GM21825 (cell line): ENCODE results near the gene GUCY1A1.

ENCODE experiments used
- ATAC-seq: cut with Tn5 transposase; IDR thresholded peaks from one replicate; pipeline ENCODE4 v1.9.1; 2021; ENCODE audit warnings: mild to moderate bottlenecking, moderate library complexity; ENCODE audit not compliant: unreplicated experiment

The GUCY1A1 gene

DNA sequence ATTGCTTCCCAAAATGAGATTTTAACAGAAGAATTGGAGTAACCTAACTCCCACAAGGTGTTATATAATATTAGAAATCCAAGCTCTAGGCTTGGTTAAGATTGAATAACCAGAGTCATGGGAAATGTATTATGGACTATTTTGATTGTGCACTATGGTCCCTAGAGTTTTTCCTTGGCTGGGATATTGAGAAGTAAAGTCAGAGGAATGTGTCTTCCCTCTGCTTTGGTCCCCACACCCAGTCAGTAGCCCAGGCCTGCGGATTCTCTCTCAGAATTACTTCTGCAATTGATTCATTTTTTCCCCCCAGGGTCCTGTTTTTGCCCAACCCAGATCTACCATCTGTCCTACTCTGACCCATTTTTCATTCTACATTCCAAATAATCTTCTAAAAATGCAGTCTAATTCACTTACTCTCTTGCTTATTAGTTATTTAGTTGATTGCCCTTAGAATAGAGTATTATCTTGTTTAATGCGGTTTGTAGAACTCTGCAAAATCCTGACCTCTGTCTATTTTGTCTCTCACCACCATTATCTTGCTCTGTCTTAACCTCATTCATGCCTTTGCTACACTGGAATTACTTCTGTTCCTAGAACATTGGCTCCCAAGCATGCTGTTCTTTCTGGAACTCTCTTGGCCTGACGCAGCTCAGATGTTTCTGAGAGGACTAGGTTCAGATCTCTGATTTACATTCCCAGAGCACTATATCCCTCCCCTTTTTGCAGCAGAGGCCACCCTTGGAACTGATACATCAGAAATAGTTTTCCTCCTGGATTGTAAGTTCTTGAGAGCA is 23.6 kb downstream of the GUCY1A1 start:
- ATAC-seq = no peak

DNA sequence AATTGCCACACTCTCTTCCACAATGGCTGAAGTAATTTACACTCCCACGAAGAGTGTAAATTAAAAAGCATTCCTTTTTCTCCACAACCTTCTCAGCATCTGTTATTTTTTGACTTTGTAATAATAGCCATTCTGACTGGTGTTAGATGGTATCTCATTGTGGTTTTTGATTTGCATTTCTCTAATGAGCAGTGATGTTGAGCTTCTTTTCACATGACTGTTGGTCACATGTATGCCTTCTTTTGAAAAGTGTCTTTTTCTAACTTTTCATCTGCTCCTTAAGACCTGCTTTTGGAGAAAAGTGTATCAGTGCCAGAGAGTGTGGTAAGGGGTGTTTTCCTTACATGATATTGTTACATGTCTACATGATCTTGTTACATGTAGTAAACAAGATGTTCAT is 25.7 kb downstream of the GUCY1A1 start:
- no peak for ATAC-seq

DNA sequence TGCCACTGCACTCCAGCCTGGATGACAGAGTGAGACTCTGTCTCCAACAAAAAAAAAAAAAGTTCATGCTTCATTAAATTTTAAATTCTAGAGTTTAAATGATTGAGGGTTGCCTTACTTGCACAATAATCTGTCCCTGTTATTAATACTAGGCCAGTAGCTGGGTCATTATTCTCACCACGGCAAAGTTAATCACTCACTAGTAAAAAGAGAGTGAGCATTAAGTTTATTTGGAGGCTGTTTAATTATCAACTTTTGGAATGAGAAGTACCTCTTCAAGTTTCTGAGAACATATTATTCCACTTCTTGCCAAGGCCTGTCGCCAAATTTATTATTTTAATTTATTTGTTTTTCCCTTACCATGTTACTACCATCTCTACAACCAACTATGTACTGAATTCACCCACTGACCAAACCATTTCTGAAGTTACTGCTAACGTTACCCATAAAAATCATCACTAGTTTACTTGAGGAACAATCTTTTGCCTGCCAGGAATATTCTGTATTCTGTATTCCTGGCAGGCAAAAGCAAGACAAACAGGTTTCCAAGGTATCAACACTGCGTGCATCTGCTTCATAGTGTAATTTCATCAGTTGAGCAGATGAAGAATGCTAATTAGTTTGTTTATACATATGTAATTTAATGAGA is 26.5 kb downstream of the GUCY1A1 start:
- ATAC-seq = no peak

DNA sequence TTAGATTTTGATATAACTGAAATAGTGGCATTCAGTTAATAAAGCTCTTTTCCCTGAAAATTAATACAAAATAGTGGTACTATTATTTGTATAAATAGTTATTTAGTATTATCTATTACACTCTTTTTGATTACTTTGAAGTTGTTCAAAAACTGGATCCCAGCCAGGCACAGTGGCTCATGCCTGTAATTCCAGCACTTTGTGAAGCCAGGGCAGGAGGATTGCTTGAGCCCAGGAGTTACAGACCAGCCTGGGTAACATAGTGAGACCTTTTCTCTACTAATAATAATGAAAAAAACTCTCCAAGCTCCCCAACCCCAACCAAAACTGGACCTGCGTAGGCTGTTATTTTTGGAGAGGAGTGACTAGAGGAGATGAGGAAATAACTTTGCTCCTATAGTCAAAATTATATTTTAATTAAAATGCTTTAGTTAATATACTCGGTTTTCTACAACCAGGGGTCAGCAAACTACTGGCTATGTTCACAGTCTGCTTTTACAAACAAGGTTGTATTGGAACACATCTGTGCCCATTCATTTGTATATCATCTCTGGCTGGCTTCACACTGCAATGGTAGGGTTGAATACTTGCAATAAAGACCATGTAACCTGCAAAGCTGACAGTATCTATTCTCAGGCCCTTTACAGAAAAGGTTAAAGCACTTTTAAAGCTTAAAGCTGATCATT is 27.6 kb downstream of the GUCY1A1 start:
- no peak for ATAC-seq

DNA sequence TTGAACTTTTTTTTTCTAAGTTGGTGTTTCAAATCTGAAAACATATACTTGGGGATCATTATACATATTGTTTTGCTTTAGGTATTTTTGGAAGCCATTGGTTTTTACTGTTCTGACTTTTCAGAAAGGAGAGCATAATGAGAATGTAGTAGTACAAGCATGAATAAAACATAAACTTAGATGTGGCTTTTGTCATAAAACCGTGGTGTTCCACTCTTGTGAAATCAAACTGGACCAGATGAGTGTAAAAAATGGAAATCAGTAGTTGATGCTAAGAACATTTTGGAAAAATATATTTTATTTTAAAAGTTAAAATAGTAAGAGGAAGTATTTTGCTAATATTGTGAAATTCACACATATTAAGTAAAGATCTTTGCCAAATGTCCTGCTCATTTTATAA is 29.6 kb downstream of the GUCY1A1 start:
- ATAC-seq = no peak

DNA sequence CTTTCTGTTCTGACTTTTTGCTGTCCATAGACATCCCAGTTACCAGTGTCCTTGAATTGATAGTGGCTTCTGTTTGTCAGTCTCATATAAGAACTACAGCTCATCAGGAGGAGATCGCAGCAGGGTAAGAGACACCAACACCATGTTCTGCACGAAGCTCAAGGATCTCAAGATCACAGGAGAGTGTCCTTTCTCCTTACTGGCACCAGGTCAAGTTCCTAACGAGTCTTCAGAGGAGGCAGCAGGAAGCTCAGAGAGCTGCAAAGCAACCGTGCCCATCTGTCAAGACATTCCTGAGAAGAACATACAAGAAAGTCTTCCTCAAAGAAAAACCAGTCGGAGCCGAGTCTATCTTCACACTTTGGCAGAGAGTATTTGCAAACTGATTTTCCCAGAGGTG is 30.1 kb downstream of the GUCY1A1 start:
- ATAC-seq = no peak

DNA sequence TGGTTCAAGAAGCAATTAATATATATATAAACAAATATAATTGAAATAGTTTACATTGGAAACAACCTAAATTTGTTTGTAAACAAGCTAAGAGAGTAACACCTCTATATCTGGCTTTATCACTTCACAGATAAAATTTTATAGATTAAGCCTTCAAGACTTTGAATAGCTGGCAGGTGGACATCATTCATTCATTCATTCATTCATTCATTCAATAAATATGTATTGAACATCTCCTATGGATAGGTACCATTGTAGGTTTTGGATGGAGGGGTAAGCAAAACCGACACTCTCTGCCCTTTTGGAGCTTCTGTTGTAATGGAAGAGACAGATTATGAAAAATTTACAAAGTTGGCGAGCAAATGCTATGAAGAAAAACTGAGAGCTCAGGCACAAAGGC is 35.2 kb downstream of the GUCY1A1 start:
- ATAC-seq = no peak

DNA sequence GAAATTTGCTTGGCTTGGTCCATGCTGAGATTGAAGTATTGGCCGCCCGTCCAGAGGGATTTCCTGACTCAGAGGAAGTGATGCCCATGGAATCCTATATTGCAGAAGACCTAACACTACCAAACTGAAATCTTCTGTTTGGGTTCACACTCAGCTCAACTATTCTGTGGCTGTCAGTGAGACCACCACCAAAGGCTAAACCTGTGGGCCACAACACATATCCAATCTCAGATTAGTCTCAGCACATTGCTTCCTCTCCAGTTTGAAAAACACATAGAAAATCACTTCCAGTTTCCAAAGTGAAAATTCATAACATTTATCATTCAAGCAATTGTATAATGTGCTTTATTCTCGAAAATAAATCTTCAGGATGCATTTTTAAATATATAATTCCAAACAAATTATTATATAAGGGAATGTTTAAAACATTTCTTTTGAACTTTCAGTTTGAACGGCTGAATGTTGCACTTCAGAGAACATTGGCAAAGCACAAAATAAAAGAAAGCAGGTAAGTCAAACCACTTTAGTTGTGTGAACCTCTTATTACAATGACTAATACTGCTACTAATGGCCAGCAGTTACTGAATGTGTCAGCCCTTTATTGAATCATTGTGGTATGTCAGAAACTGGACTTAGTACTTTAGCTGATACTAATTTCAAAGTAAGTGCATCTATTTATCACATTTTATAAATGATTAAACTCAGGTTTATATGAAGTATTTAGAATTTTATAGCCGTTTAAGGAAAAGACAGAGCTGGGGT is 37.0 kb downstream of the GUCY1A1 start:
- ATAC-seq = no peak

DNA sequence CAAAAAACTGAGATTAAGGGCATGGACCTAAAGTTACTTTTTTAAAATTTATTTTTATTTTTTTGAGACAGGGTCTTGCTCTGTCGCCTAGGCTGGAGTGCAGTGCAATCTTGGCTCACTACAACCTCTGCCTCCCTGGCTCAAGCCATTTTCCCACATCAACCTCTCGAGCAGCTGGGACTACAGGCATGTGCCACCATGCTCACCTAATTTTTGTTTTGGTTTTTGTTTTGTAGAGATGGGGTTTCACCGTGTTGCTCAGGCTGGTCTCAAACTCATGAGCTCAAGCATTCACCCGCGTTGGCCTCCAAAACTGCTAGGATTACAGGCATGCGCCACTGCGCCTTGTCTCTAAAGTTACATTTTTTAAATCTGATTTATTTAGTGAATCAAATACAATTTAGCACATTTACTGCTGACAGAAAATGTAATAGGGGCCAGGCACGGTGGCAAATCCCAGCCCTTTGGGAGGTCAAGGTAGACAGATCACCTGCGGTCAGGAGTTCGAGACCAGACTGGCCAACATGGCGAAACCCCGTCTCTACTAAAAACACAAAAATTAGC is 38.3 kb downstream of the GUCY1A1 start:
- ATAC-seq = no peak

DNA sequence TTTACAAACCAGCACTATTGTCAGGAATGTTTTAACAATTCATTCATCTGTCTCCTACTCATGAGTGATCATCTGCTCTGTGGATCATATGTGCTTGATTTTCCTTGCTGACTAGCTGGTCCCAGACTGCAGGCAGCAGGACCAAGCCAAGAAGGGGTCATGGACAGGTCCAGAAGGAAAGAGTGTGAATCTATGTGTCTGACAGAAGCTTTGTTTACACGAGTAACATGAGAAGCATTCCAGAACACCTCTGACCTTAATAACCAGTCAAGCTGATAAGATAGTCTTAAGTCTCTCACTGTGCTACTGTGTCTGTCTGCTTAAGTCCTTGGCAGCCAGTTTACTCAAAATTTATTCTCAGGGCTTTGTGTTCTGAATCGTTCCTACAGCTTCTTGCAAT is 39.0 kb downstream of the GUCY1A1 start:
- no peak for ATAC-seq

DNA sequence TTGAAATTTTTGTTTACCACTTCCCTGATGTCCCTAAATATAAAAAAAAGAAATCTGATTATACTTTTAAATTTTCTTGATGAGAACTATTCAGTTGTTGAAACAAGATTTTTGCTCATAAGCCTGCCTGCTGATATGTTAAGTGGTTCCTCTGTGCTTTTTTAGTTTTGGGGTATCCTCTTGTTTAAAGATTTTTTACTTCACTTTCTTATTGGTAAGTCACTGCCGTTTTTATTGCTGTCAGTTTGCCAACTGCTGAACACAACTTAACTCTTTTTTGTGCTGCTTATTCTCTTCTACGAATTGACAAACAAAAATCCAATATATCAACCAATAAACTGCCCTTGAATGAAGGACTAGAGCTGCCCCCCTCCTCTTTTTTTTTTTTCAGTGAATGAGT is 39.5 kb downstream of the GUCY1A1 start:
- ATAC-seq = no peak

DNA sequence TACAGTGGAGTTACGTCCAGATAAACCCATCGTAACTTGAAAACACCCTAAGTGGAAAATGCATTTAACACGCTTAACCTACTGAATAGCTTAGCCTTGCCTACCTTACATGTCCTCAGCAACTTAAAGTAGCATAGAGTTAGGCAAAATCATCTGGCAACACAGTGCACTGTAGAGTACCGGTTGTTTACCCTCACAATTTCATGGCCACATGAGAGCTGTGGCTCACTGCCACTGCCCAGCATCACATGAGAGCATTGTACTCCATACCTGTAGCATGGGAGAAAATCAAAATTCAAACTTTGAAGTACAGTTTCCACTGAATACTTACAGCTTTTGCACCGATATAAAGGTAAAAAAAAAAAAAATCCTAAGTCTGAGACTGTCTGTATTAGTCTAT is 40.6 kb downstream of the GUCY1A1 start:
- no peak for ATAC-seq

DNA sequence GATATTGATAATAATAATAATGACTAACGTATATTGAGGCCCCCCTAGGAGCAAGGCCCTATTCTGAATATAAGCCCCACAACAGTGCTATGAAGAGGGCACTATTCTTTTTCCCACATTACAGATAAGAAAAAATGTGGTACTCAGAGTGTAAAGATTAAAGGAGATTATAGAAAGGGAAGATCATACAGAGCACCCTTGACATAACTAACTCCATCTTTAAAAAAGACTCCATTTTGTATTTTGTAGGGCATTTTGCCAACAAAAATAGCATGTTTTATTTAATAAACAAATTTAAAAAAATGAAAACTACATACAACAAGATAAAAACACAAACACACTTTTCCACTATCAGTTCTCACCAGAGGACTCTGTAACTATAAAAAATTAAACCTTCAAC is 42.1 kb downstream of the GUCY1A1 start:
- ATAC-seq = no peak

DNA sequence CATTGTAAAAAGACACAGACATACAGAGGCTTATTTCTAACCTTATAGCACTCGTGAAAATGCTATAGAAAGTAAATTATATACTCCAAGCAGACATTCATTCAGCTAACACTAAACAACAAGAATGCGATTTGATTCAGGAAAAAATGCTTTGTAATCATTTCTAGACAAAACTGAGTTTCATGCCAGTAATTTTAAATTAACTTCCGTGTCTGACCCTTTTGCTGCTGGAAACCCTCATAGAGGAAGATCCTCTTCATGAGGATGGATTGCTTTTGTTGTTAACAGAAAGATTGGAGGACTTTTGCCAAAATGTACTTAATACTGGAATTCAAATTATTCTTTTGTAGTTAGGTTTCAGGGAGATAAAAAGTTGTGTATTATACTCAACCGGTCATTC is 43.3 kb downstream of the GUCY1A1 start:
- no peak for ATAC-seq

DNA sequence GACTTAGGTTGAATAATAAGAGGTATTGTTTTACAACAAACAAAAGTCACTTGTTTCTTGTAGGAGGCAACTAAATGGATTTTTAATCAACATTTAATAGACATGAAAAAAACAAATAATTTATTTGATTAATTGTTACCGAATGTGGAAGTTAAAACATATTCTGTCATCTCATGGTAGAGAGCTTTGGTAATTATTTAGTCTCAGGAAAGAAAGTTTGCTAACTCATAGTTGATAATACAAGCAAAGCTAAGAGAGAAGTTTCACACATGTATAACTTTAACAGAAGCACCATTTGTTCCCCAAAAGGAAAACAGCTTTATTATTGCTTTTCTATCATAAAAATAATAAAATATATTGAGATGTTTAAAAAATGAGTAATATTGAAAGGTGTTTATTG is 44.9 kb downstream of the GUCY1A1 start:
- ATAC-seq = no peak

DNA sequence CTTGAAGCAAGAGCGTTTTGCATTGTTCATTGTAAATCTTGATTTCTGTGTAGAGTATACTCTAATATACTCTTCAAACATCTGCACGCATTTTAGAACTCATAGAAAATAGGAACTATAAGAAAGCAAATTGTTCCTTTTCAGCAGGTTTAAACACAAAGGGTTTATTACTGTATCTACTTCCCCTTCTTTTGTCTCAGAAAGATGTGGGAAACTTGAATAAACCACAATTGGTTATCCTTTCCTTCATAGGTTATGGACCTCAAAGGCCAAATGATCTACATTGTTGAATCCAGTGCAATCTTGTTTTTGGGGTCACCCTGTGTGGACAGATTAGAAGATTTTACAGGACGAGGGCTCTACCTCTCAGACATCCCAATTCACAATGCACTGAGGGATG is 46.2 kb downstream of the GUCY1A1 start:
- no peak for ATAC-seq

DNA sequence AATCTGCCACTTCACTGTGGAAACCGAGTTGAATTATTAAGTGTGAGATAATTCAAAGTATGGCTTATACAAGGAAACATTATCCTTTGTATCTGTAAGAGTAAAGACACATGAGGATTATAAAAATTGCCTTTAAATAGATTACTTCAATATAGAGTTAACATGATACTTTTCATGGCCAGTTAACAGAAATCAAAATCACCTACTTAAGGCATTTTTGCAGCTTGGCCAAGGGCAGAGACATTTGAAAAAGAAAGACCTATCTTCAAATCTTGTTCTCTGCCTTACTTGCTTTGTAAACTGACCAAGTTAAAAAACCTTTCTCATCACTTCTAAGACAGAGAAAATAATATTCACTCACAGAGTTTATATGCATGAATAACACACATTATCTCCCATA is 47.3 kb downstream of the GUCY1A1 start:
- no peak for ATAC-seq

DNA sequence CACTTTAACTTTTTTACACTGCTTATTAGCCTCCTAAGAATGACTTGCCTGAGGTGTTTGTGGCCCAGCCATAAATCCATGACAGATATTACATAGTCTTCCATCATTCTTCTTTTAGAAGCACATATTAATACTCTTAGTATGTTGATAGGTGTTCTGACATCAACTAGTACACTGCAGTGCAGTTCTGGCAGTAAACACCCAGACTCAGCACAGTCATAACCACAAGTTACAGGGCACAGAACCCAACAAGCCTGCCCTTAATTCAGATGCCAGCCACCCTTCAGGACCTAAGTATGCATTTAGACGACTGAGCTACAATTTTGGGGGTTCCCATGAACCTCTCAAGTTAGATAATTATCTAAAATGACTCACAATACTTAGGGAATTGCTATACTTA is 55.7 kb downstream of the GUCY1A1 start:
- ATAC-seq = no peak

DNA sequence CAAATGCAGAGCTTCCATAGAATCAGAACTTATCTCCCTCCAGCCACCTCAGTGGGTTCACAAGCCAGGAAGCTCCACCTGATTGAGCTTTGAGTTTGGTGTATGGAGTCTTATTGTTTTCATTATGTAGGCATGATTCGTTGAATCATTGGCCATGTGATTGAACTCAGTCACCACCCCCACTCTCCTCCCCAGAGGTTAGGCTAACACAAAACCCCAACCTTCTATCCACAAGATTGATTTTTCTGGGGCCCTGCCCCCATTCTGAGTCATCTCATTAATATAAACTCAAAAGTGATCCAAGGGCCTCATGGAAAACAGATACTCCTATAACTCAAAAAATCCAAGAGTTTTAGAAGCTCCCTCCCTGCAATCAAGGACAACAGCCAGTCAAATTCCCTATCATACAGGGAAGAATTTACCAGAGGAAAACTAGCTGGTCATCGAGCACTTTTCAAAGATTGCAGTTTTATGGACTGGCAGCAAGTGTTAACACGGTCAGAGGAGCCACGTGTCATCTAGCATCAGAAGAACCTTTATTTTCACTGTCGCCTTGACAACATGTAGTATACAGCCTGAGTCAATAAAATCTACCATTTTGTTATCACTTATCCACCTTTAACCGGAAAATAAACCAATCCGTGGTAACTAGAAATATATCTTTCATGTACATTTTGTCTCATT is 56.3 kb downstream of the GUCY1A1 start:
- no peak for ATAC-seq

DNA sequence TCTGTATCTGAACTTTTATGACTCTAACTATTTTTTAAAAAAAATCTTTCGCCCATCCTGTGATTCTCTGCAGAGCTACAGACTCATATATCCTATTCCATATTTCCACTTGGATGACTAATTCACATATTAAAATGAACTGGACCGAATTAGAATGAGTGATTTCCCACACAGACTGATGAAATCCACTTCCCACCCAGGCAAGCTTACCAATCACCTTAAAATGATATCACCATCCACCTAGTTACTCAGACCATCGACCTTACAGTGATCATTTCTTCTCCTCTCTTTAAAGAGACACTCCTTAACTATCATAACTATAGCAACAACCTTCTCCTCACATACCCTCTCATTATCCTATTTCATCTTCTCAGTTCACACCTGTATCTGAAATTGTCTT is 58.1 kb downstream of the GUCY1A1 start:
- no peak for ATAC-seq

DNA sequence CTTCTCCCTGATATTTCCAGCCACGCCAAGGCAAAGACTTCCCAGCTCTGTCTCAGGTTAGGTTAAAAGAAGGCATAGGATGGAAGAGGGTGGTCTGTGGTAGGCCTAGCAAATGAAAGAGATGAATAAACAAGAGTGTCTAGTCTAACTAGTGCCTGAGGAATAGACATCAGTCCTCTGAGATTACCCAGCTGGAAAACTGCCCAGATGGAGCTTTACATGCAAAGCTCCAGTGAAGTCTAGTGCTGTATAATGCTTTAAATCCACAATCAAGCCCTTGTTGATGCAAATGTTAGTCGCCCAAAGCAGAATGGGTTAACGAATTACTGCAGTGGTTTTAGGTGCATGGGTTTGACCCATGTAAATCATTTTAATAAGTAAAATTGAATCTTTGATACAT is 67.4 kb downstream of the GUCY1A1 start:
- no peak for ATAC-seq
